ENCODE measurements around the gene U2SURP.

The U2SURP gene

DNA sequence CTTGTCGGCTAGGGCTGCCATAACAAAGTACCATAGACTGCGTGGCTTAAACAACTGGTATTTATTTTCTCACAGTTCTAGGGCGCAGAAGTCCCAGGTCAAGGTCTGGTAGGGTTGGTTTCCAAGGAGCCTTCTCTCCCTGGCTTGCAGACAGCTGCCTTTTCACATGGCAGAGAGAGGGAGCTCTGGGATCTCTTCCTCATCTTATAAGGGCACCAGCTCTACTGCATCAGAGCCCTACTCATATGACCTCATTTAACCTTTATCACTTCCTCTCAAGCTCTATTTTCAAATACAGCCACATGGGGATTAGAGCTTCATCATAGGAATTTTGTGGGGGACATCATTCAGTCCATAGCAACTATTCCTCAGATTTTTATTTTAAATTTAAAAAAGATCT, 20.3 kb upstream of the U2SURP start:
- intact Hi-C loops (cut with DNase I; ENCODE audit: low total_unique reads), result loop anchor here (5.0 kb wide), 1 partner anchor 154 kb away; no protein-coding TSS in a partner anchor
- DNase-seq, result no peak
- Histone ChIP-seq H3K4me1 (peaks cover 0 to 6% (median 2%) of the 10 kb centered on the region in 4 donors), H3K36me3 (no peaks in the 10 kb centered on the region), H3K9me3 (no peaks in the 10 kb centered on the region), H3K4me3 (no peak overlapping the region), H3K27ac (no peak overlapping the region), H3K27me3 (peaks cover 0 to 11% of the 10 kb centered on the region in 2 donors)
- no peak for TF ChIP-seq CTCF (IDR thresholded peaks at IDR 0.05)

GRCh38 chr3:142982038-142982773, 19.2 kb upstream of the U2SURP start:
- no peaks in the 10 kb centered on the region for H3K4me1 ChIP-seq
- no peak overlapping the region for H3K27ac ChIP-seq
- H3K36me3 ChIP-seq, result no peaks in the 10 kb centered on the region
- no peak for DNase-seq
- no peak overlapping the region for H3K4me3 ChIP-seq
- H3K9me3 ChIP-seq, result no peaks in the 10 kb centered on the region
- no peak for TF ChIP-seq CTCF (IDR thresholded peaks at IDR 0.05)
- intact Hi-C loops (cut with DNase I; ENCODE audit: low total_unique reads), result loop anchor here (5.0 kb wide), 1 partner anchor 155 kb away; no protein-coding TSS in a partner anchor
- peaks cover 0 to 11% of the 10 kb centered on the region in 2 donors for H3K27me3 ChIP-seq

DNA sequence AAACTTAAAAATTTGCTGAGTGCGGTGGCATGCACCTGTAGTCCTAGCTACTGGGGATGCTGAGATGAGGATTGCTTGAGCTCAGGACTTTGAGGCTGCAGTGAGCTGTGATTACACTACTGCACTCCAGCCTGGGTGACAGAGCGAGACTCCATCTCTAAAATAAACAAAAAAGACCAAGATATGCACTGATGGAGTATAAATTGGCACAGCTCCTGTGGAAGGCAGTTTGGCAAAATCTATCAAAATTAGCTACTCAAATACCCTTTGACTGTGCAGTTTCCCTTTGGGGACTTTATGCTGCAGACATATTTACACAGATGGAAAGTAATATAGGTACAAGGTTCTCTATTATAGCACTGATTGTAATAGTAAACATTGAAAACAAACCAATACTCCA, 18.1 kb upstream of the U2SURP start:
- Histone ChIP-seq H3K27me3 (peaks cover 0 to 14% of the 10 kb centered on the region in 2 donors), H3K27ac (no peak overlapping the region), H3K4me1 (no peaks in the 10 kb centered on the region), H3K9me3 (no peaks in the 10 kb centered on the region), H3K4me3 (no peak overlapping the region), H3K36me3 (no peaks in the 10 kb centered on the region)
- no peak for DNase-seq
- intact Hi-C loops (cut with DNase I; ENCODE audit: low total_unique reads), result loop anchor here (5.0 kb wide), 1 partner anchor 156 kb away; no protein-coding TSS in a partner anchor
- no peak for TF ChIP-seq CTCF (IDR thresholded peaks at IDR 0.05)

DNA sequence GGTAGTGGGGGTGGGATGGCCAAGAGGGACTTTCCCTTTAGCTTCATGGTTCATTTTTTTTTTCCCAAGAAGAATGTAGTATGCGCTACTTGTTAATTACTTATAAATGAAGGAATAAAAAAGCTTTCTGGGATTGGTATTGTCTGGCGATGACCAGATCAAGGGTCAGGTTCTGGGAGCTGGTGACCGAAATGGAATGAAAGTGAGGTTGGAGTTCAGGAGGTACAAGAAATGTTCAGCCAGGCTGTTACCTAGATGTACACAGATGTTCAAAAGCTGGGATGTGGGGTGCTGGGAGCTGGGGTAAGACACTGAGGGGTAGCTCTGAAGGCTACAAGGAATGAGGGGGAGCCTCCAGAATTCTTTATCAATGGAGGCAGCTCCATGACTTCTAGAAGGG, 17.1 kb upstream of the U2SURP start:
- H3K27ac ChIP-seq, result no peak overlapping the region
- H3K4me3 ChIP-seq, result no peak overlapping the region
- peaks cover 0 to 14% of the 10 kb centered on the region in 2 donors for H3K27me3 ChIP-seq
- no peaks in the 10 kb centered on the region for H3K4me1 ChIP-seq
- H3K9me3 ChIP-seq, result no peaks in the 10 kb centered on the region
- no peak for DNase-seq
- TF ChIP-seq CTCF (IDR thresholded peaks at IDR 0.05), result no peak
- H3K36me3 ChIP-seq, result no peaks in the 10 kb centered on the region
- intact Hi-C loops (cut with DNase I; ENCODE audit: low total_unique reads), result loop anchor here (5.0 kb wide), 1 partner anchor 157 kb away; no protein-coding TSS in a partner anchor

DNA sequence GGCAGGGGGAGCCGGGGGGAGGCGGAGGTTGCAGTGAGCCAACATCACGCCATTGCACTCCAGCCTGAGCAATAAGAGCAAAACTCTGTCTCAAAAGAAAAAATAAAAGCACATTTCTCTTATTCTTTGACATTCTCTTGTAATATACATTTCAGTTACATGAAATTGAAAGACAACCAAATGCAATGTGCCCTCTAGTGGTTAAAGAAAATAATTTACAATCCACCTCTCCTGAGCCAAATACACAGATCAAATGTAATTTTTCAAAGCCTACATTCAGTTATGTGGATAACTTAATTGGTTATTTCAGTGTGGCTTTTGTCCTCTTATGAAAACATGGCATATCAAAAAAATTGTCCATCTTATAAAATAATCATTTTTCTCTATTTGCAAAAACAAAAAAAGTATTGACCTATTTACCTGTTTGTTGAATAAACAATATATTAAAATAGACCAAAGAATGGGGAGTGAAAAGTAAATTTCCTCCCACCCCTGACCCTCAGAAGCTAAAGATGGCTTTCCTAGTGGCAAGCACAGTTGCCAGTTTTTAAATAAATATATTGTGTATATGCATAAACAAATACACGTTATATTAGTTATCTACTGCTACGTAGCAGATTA, 14.2 kb upstream of the U2SURP start:
- no peaks in the 10 kb centered on the region for H3K9me3 ChIP-seq
- DNase-seq, result no peak
- H3K4me3 ChIP-seq, result no peak overlapping the region
- no peak overlapping the region for H3K27ac ChIP-seq
- no peaks in the 10 kb centered on the region for H3K36me3 ChIP-seq
- peak; percentile 63 to 64 for TF ChIP-seq CTCF (IDR thresholded peaks at IDR 0.05)
- H3K4me1 ChIP-seq, result no peaks in the 10 kb centered on the region
- intact Hi-C loops (cut with DNase I; ENCODE audit: low total_unique reads), result no loop called here
- H3K27me3 ChIP-seq, result peaks cover 0 to 8% of the 10 kb centered on the region in 2 donors

Data from tibial artery (tissue), 4 donors.